ENCODE results near the gene EXD3. TPM values are rescaled to one million over a fixed set of nuclear protein-coding genes. Genes with fewer than 3 reads are reported as not detected.

The EXD3 gene
- total RNA-seq, 4 donors from 2014 or later: 11.8 to 49.0 (median 31.5) TPM

- Histone ChIP-seq H3K9me3 (no peaks in the 10 kb centered on the region), H3K27me3 (no peaks in the 10 kb centered on the region), H3K27ac (no peak overlapping the region), H3K4me3 (no peak overlapping the region), H3K4me1 (peaks cover 0 to 10% of the 10 kb centered on the region in 2 donors), H3K36me3 (no peaks in the 10 kb centered on the region)
- DNase-seq: no peak
- intact Hi-C loops (cut with DNase I; ENCODE audit: low total_unique reads): no loop called here
- no peak for TF ChIP-seq POLR2A (IDR thresholded peaks at IDR 0.05)
- TF ChIP-seq CTCF (IDR thresholded peaks at IDR 0.05): no peak
Measured at GRCh38 chr9:137273611-137274320, 149.2 kb downstream of the EXD3 start.

DNA sequence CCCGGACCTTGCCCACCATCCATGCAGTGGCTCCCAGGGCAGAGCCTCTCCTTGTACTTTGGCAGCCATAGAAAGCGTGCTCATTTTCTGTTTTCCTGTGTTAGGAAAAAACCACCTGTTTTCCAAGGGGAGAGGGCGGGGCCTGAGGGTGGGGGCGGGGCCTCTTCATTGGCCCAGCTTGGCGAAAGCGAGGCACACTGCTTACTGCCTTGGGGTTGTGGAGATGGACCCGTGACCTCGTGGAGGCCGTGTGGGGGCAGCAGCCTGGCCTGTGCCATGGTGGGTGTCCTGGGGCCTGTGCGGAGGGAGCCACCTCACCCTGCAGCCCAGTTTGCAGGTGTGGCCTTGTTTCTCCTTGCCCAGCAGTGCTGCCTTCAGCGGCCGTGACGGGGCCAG lies 149.9 kb downstream of the EXD3 start:
- H3K36me3 ChIP-seq: no peaks in the 10 kb centered on the region
- TF ChIP-seq CTCF (IDR thresholded peaks at IDR 0.05) (no peak), POLR2A (IDR thresholded peaks at IDR 0.05) (no peak)
- H3K9me3 ChIP-seq: no peaks in the 10 kb centered on the region
- no peak overlapping the region for H3K4me3 ChIP-seq
- no peak overlapping the region for H3K27ac ChIP-seq
- intact Hi-C loops (cut with DNase I; ENCODE audit: low total_unique reads): no loop called here
- peaks cover 0 to 10% of the 10 kb centered on the region in 2 donors for H3K4me1 ChIP-seq
- no peaks in the 10 kb centered on the region for H3K27me3 ChIP-seq
- DNase-seq: no peak

DNA sequence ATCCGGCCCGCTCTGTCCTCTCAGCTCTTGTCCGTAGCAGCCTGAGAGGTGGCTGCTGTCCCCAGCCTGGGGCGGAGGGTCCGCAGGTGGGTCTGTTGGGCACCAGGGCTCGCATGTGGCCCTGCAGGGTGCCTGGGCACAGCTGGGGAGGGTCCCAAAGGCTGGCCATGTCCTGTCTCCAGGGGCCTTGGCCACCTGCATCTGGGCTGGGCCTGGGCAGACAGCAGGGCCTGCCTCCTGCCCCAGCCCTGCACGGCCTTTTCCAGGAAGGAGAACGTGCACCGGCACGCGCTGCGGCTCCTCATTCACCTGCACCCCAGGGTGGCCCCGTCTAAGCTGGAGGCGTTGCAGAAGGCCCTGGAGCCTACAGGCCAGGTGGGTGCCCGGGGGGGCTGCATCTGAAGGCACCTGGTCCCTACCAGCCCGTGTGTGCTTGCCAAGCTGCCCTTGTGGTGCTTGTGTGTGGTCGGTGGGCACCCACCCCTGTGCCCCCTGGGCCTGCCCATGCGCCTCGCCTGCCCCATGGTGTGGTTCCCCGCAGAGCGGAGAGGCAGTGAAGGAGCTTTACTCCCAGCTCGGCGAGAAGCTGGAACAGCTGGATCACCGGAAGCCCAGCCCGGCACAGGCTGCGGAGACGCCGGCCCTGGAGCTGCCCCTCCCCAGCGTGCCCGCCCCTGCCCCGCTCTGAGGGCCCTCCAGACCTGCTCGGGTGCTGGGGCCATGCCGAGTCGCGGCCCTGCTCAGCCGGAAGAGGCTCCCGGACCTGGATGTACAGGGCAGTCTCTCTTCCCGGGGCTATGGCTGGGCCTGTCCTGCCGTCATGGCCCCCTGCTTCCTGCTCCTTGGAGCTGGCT lies 150.5 kb downstream of the EXD3 start:
- intact Hi-C loops (cut with DNase I; ENCODE audit: low total_unique reads): no loop called here
- Histone ChIP-seq H3K36me3 (no peaks in the 10 kb centered on the region), H3K27me3 (no peaks in the 10 kb centered on the region), H3K9me3 (no peaks in the 10 kb centered on the region), H3K4me1 (peaks cover 0 to 10% of the 10 kb centered on the region in 2 donors), H3K4me3 (no peak overlapping the region), H3K27ac (no peak overlapping the region)
- TF ChIP-seq CTCF (IDR thresholded peaks at IDR 0.05) (no peak), POLR2A (IDR thresholded peaks at IDR 0.05) (no peak)
- DNase-seq: no peak

- Histone ChIP-seq H3K27me3 (no peaks in the 10 kb centered on the region), H3K4me3 (no peak overlapping the region), H3K4me1 (peaks cover 0 to 4% of the 10 kb centered on the region in 2 donors), H3K27ac (no peak overlapping the region), H3K9me3 (no peaks in the 10 kb centered on the region), H3K36me3 (no peaks in the 10 kb centered on the region)
- intact Hi-C loops (cut with DNase I; ENCODE audit: low total_unique reads): no loop called here
- DNase-seq: no peak
- TF ChIP-seq POLR2A (IDR thresholded peaks at IDR 0.05) (no peak), CTCF (IDR thresholded peaks at IDR 0.05) (no peak)
Measured at GRCh38 chr9:137271696-137272076, 151.3 kb downstream of the EXD3 start.
